Measurements from ENCODE around the gene RREB1. TPM values are rescaled to one million over a fixed set of nuclear protein-coding genes. Genes with fewer than 3 reads are reported as not detected.

The RREB1 gene
- total RNA-seq, 1 experiment from 2014 or later: 11.5 TPM

DNA sequence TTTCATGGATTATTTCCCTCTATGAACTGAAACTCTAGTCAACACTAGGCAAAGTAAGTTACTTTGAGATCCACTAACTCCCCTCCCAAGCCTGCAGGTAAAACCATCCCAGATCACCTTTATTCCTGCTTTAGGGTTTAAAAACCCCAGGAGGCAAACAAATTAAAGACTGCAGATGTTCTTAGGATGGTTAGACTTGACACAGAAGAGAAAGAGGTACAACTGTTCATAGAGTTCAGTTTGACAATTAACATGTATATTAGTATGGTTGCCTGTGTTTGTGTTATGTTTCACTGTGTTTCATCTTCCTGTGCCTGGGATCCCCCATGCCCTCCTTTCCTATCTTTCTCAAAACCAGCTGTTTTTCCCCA lies 53.5 kb downstream of the RREB1 start:
- no peak for DNase-seq (ENCODE audit: low read depth)

DNA sequence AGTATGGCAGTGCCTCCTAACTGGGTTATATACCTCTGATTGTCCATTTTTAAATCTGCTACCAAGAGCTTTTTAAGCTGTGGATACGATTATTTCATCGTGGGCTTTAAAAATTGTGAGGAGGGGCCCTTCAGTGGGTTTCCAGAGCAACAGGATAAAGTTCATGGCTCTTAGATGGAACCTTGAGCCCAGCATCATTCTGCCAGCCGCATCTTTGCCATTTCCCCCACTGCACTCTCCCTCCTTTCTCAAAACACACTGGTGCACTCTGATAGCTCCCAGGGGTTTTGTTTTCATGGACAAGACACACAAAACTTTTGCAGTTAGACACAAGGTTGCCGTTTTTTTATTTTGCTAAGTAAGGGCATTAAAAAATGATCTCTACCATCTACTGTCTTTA lies 54.1 kb downstream of the RREB1 start:
- no peak for DNase-seq (ENCODE audit: low read depth)

DNA sequence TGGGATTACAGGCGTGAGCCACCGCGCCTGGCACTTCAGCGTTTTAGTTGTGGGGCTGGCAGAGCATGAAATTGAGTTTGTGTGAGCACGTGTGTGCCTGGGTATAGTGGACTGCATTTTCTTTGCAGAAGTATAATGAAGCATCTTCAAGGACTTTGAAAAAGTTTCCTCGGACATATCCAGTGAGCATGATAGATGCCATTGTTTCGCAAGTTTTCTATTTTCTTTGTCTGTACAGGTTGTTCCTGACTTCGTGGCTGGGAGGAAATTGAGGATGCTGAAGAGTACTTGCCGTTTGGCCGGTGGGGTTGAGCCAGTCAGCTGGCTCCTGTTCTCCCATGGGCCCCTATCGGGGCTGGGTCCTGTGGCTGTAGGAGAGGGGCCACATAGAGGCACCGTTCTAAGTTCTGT lies 55.9 kb downstream of the RREB1 start:
- no peak for DNase-seq (ENCODE audit: low read depth)

DNA sequence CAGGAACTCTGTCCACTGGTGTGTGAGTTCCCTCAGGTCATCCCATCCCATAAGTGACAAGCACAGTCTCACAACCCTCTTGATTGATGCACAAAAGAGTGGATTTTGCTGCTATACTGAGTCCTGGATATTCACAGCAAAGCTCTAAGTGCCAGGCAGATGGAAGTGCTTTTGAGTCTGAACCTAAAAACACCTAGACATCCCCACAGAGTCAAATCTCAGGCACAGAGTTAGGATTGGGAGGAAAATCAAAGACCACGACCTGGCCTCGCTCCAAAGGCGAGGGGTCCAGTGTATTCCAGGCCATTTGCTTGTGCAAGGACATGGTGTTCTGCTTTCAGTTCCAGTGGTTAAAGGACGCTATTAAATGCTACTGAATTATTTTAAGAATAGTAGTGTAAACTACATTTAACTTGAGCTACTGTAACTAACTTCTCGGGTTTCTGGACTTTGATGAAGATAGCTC lies 56.8 kb downstream of the RREB1 start:
- DNase-seq (ENCODE audit: low read depth): no peak

DNA sequence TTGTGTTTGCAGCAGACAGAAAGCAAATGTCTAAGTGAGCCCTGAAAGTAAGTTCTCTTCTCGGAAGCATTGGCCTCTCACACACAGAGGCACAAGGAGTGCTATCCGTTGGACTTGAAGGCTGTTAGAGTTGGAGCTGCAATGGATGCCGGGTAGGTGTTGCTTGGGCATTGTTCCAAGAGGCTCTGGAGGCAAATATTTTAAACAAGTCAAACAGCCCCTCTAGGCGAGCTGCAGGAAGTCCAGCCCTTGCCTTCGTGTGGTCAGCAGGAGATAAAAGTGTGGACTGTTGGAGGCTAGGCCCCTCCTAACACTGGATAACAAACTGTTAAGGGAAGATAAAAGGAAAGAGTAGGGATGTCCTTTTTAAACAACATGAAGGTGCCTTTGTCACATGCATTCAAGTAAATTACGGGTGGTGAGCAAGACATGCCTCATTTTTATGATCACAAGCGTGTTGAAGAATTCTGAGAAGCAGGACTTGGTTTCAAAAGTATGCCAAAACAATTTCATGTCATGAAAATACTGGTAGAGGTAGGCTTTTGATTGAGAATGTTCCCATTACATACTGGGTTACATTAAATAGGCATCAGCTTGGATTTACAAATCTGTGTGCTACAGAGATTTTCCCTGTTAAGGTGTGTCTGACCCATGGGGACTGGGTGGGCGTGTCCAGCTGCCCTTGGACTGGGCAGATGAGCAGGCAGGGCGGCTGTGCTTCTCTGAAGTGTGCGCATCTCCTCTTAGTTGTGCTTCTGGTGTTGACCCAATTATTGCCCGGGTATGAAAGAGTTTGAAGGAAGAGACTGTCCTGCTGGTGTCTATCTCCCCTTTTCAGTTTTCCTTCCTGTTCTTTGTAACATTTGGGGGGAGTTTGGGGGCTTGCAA lies 57.5 kb downstream of the RREB1 start:
- no peak for DNase-seq (ENCODE audit: low read depth)

DNA sequence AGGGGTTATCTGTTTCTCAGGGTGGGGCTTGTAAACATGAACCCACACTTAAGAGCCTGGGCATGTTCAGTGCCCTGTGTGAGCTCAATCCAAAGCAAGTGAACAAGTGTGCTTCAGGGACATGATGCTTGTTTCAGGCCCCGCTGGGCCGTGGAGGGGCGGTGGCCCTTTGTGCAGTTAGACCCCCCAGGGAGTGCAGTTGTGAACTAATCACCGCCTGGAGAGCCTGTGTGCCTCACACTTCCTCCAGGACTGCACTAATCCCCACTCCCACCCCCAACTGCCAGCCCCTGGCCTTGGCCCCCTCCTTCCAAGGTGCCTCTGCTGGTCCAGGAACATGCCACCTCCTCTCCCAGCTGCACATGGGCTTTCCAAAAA lies 58.1 kb downstream of the RREB1 start:
- DNase-seq (ENCODE audit: low read depth): no peak

DNA sequence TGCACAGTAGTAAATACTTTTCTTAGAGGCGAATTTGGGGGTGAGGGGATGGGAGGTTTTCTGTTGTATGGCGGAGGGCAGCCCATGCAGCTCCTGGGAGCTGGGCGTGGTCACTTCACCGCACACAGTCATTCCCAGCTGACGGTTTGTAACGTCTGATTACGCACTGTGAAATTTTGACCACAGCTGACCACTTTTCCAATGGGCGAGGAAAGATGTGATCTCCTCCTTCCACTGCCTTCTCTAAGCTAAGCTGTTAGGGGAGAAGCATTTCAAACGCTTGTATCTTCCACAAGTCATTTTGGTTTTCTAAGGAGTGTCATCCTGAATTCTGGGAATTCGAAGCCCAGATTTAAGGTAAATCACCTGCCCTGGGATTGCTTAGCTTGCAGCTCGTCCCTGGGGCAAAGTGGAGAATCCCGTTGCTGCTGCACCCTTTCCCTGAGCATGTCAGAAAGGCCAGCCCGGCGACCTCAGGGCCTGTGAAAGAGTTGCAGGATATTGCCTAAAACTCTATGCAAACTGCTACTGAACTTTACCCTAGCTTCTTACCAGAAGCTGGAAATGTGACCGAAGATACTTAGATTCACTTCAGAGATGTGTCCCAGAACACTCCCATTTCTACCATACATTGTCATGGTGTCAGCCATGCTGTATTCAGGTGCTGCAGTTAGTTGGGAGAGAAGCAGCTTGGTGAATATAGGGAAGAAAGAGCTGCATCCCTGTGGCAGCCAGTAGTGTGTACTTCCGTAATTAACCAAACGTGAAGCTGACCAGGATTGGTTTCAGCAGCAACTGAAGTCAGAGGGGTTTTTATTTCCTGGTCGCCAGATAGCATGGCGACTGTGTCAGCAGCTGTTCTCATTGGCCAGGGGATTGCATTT lies 58.9 kb downstream of the RREB1 start:
- peak; percentile 90 for DNase-seq (ENCODE audit: low read depth)

DNA sequence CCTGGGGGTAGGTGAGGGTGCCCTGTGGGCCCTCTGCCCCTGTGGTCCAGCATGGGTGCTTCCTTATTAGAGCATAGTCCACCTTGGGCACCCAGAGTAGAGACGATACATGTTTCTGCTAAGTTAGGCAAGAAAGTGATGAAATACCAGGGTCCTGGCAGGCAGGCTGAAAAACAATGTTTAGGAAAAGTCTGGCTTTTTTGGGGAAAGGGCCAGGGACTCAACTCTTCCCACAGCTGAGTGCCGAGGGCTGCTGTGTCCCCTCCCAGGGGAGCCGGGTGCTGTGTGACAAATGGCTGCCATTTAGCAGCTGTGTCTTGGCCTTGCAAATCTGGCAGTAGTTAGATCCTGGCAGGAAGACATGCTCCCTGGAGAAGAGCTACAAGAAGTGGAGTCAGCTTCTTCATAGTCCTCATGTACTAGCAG lies 61.5 kb downstream of the RREB1 start:
- DNase-seq (ENCODE audit: low read depth): no peak

DNA sequence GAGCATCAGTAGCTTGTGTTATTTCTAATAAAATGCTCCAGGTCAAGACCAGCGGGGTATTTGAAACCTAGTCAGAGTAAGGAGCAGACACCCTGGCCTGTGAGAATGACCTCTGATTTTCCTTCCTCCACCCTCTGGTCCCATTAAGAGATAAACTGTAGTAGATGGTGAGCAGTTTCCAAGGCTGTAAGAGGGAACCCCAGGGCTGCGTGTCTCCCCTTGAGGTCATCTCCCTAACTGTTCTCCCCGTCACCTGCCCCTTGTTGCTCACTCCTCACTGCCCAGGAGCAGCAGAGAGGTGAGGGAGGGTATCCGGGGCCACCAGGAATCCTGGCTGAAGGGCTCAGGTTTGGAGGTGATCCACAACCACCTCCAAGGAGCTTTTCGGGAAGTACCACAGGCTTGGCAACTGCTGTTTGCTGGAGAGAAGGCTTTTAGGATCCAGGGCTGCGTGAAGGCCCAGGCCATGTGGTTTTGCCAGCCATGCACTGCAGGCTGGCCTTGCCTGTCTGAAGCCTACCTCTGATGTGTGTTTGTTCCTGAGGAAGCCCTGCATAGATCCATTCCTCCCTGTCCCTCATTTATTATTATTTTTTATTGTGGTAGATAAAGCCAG lies 62.5 kb downstream of the RREB1 start:
- DNase-seq (ENCODE audit: low read depth): no peak

DNA sequence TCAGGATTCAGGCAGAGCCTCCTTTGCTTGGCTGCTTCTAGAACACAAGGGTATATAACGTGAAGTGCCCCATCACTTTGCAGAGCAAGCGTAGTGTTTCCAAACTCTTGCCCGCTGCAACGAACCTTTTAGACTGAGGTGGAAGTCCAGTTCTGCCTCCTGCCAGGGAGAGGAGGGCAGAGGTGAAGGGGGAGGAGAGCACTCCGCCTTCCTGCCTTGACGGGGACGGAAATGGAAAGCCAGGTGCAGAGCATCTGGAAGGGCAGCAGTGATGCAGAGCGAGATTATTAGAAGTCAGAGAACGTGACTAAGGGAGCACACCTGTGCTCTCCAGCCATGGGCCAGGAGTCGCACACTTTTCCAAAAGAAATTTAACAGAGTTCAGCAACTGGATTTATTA lies 63.4 kb downstream of the RREB1 start:
- no peak for DNase-seq (ENCODE audit: low read depth)

DNA sequence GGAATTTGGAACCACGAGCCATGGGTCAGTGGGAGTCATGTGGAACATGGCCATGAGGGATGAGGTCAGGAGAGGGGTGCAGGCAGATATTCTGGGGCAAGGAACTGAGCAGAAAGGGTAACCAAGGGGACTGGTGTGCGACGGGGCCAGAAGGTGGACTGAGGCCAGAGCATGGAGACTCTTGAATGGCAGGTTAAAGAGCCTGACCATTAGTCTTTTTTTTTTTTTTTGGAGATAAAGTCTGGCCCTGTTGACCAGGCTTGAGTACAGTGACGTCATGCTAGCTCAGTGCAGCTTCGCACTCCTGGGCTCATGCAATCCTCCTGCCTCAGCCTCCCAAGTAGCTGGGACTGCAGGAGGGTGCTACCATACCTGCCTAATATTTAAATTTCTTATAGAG lies 64.0 kb downstream of the RREB1 start:
- no peak for DNase-seq (ENCODE audit: low read depth)

DNA sequence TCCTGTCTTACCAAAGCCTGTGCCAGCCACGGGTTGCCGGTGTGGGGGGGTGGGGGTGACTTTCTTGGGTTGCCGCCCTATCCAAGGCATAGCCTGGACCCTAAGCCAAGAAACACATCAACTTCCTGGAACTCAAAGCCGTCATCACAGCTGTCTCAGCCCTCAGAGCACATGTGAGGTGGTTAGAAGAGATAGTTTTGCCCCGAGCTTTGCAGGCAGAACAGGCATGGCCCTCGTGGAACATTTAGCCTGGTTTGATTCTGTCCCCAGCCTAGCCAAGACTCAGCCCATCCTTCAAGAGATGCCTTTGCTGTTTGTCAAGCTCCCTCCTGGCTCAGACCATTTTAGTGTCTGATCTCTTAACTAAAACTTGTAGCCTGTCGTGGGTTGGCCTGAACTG lies 64.9 kb downstream of the RREB1 start:
- peak; percentile 94 for DNase-seq (ENCODE audit: low read depth)

DNA sequence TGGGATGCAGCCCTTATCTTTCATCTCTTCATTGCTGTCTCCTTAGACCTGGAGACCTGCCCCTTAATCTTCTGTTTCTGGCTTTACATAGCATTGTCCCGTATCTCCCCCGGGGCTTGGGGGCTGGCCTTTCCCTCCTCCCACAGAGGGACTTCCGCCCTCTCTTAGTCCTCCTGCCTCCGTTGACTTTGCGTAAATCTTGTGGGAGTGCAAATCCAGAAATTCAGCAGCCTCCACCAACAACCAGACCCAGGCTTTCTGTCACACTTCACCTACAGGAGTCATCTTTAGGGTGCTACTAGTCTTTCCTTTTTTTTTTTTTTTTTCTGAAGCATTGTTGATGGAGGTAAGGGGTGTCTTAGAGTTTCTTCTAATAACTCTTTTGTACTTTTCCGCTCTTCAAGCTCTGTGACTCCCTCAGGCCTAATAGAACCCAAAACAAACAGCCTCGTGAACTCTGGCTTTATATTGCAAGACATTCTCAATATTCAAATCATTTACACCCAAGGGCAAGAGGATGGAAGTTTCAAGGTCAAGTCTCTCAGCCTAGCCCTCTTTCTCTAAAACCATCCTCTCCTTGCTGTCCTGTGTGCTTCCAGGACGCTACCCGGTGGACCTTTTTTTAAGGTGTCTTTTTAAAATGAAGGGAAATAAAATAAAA lies 66.2 kb downstream of the RREB1 start:
- no peak for DNase-seq (ENCODE audit: low read depth)

DNA sequence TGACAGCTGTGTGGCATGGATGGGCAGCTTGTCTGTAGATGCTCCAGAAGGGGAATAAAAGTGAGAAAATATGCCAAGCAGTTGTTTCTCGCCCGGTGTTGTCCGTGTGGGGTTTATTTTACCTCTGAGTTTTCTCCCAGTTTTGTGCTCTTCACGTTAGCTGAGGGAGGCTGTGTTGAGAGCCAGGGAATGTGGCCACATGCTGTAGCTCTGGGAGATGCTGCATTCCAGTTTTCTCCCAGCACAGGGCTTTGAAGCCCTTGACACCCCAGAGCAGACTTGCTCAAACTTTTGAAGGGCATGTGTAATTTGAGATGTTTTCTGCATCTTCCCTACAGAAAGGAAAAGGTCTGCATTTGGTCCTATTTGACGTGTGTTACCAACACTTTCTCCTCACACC lies 67.7 kb downstream of the RREB1 start:
- DNase-seq (ENCODE audit: low read depth): no peak

DNA sequence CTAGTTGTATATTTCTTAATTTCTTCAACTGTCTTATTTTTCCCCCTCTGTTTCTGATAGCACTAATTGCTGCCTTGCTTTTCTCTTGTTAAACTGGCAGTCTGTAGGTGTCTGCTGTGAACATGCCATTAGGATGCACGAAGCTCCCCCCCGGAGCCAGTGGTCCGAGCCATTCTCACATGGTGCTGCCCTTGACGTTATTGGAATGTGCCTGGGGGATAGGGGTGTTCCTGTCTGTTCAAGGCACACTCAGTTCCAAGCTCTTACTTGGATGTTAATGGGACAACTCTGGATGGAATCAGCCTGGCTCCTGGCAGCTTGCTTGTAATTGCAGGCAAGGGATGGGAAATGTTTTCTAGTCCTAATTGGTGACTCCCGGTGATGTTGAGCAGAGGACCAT lies 68.4 kb downstream of the RREB1 start:
- no peak for DNase-seq (ENCODE audit: low read depth)

DNA sequence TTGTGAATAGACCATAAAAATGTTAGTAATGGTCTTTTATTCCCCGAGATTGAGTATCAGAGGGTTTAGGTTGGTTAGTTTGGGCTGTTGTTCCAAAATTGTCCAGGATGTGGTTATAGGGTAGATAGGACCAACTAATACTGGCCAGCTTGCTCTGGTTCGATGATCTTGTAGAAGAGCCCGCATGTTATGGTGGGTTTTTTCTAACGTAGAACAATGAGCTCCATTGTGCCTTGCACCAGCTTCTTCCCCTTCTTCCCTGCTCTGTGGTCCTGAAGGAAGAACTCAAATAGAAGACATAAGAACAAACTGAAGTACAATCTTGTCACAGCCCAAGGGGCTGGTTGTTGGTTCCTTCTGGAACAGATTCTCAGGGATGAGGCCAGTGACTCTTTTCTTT lies 70.5 kb downstream of the RREB1 start:
- DNase-seq (ENCODE audit: low read depth): no peak

DNA sequence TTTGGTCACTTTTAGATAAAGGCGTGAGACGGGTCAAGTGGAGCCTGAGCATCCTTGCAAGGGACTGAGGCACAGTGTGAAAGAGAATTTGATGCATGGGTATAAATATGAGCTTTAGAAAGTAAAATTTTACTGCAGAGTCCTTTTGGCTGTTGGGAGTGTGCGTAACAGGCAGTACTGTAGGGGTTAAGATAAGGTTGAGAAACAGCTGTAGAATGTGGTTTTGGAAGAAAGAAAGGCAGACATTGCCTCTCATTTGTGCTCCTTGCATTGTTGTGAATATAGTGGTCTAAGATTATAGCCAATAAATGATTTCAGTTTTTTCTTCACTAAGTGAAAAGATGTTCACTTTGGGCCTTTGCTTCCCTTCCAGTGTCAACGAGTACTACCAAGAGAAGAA lies 73.0 kb downstream of the RREB1 start:
- no peak for DNase-seq (ENCODE audit: low read depth)

DNA sequence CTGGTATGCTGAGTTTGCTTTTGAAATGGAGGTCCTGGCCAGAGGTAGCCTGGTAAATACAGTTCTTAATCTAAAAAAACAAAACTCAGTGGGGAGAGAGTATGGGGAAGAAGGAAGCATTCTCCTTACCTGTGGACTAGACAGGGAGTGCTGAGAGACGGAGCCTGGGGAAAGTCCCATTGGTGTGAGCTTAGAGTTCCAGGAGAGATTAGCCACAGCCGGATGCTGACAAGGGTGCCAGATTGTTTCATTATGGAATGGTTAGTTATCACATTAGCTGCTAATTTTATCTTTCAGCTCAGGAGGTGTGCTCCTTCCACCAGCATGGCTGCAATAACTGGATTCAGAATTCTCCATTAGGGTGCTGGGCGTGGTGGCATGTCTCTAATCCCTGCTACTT lies 75.9 kb downstream of the RREB1 start:
- DNase-seq (ENCODE audit: low read depth): no peak

DNA sequence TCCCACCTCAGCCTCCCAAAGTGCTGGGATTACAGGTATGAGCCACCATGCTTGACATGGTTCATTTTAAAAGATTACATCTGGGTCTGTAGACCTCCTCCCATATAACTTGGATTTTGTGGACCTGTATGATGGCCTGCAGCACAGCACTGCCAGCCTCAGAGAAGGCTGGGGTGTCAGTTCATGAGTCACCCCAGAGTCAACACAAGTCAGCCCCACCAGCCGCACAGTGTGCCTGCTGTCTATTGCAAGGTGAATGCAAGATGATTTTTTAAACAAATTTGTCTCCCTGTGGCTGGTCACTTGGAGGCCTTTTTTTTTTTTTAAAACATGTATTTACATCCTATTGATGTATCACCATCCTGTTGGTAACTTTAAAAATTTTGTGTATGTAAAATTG lies 76.7 kb downstream of the RREB1 start:
- no peak for DNase-seq (ENCODE audit: low read depth)

DNA sequence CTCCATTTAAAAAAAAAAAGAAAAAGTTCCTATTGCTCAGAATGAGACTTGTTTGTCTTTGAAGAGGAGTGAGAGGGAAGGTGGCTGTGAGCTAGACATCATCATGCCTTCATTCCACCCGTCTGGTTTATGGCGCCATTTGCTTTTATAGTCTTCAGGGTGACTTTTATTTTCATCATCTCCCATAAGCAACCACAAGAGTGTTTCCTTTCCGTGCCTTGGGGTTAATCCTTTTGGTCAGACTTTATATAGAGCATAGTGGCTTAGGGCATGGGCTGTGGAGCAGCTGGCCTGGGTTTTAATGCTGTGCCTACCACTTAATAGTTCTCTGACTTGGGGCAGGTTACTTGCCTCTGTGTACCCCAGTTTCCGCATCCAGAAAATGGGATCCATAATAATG lies 77.8 kb downstream of the RREB1 start:
- no peak for DNase-seq (ENCODE audit: low read depth)

DNA sequence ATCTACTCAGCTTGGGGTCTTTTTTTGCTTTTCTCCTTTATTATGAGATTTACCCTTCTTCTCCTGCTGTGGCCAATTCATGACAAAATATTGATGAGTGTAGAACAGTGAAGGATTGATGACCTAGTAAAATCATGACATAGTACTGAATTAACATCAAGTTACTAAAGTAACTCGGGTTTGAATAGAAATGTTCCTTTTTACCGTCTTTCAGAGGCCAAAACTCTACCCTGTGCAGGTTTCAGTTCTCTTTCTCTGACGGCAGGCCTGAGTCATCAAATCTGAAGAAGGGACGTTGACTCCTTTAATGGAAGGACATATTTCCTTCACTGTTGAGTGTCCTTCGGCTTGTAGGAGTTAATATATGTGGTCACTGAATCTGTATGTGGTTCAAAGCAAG lies 80.7 kb downstream of the RREB1 start:
- DNase-seq (ENCODE audit: low read depth): no peak

All from LHCN-M2 (cell line).